Stomach (tissue), 4 donors: ENCODE data around the gene HACE1.

Experiments used
- POLR2A ChIP-seq, 4 donors: fragments of 450-650 bp; IDR thresholded peaks; one replicate each; pipeline ENCODE4 v1.6.1; 2016; ENCODE audit warnings: antibody characterized with exemption in 4 of 4, control low read depth in 2 of 4, mild to moderate bottlenecking in 1 of 4, moderate library complexity in 1 of 4
- TF ChIP-seq, protein P1 (sequence below), 7 experiments: fragments of 450-650 bp in 4 of 7; fragments of 200-600 bp in 3 of 7; sonication (generic) in 3 of 7; IDR thresholded peaks; one replicate each; pipeline ENCODE4 v1.5.1; 2016 to 2019; ENCODE audit warnings: antibody characterized with exemption in 7 of 7, control low read depth in 2 of 7, mild to moderate bottlenecking in 1 of 7

DNA sequence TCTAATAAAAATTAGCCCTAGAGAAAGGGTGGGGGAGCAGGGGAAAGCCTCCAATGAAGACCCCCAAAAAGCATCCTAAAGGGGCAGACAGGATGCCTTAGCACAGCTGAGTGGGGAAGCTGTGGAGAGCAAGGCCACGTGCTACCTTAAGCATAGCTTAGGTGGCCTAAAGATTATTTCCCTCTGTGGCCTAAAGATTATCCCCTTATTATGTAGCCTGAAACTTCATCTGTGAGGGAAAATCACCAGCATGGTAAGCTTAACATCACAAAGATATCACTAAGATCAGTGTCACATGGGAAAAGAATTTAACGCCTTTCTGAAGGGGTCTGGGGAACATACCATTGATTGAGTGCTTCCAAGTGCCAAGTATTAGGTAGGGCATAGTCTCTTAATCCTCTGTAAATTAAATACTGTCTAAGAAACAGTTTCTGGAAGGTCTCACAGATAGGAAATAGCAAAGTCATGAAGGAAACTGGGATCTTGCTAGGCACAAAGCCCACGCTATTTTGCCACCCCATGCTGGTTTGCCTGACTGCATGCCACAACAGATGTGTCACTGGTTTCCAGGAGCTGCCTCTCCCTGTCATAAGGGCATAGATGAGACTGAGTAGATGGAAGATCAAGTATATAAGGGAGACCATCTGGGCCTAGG, 170.0 kb downstream of the HACE1 start:
- TF ChIP-seq, protein P1, sequence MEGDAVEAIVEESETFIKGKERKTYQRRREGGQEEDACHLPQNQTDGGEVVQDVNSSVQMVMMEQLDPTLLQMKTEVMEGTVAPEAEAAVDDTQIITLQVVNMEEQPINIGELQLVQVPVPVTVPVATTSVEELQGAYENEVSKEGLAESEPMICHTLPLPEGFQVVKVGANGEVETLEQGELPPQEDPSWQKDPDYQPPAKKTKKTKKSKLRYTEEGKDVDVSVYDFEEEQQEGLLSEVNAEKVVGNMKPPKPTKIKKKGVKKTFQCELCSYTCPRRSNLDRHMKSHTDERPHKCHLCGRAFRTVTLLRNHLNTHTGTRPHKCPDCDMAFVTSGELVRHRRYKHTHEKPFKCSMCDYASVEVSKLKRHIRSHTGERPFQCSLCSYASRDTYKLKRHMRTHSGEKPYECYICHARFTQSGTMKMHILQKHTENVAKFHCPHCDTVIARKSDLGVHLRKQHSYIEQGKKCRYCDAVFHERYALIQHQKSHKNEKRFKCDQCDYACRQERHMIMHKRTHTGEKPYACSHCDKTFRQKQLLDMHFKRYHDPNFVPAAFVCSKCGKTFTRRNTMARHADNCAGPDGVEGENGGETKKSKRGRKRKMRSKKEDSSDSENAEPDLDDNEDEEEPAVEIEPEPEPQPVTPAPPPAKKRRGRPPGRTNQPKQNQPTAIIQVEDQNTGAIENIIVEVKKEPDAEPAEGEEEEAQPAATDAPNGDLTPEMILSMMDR (IDR thresholded peaks at IDR 0.05), result no peak
- TF ChIP-seq POLR2A (IDR thresholded peaks at IDR 0.05), result no peak
